DND-41 (cell line): Measurements from ENCODE around the gene SNTB2.
"Not testable (repeated sequence)": the region's sequence is repeated elsewhere in the genome, so short reads cannot be mapped to it uniquely, and the experiment has no call there.

ENCODE experiments used
- ATAC-seq: fragments of 200-7000 bp; cut with Tn5 transposase; 3 replicates; pipeline ENCODE4 v1.9.1; 2021; ENCODE audit warnings: low read depth; ENCODE audit not compliant: insufficient read depth
- DNase-seq: peaks from one replicate; pipeline ENCODE4 v3.0.0-alpha.2; 2020
- H2AFZ ChIP-seq: 2 replicates; pipeline ENCODE4 v1.6.0; 2012; ENCODE audit warnings: low read depth, low read length
- H3K27ac ChIP-seq: 2 replicates; pipeline ENCODE4 v1.5.1; 2012; ENCODE audit warnings: low read length, inconsistent platforms
- H3K27me3 ChIP-seq: fragments of 200-600 bp; sonication (generic); 2 replicates; pipeline ENCODE4 v1.6.0; 2012; ENCODE audit warnings: low read length, mild to moderate bottlenecking, inconsistent platforms; ENCODE audit not compliant: insufficient read depth, poor library complexity
- H3K36me3 ChIP-seq: 2 replicates; pipeline ENCODE4 v1.5.1; 2012; ENCODE audit warnings: low read length, inconsistent platforms; ENCODE audit not compliant: insufficient read depth
- H3K4me1 ChIP-seq: 2 replicates; pipeline ENCODE4 v1.5.1; 2012; ENCODE audit warnings: mild to moderate bottlenecking, low read length; ENCODE audit not compliant: insufficient read depth
- H3K4me2 ChIP-seq: 2 replicates; pipeline ENCODE4 v1.6.0; 2012; ENCODE audit warnings: mild to moderate bottlenecking, moderate library complexity, low read length, inconsistent platforms; ENCODE audit not compliant: insufficient read depth
- H3K4me3 ChIP-seq, 2 experiments: fragments of 200-600 bp in 1 of 2; shearing (Covaris generic) in 1 of 2; 2 replicates each; pipeline ENCODE4 v1.5.1; 2012 to 2016; ENCODE audit warnings: inconsistent platforms in 2 of 2, low read length in 2 of 2, mild to moderate bottlenecking in 2 of 2, low read depth in 1 of 2, moderate library complexity in 1 of 2
- H3K79me2 ChIP-seq: 2 replicates; pipeline ENCODE4 v1.6.0; 2012; ENCODE audit warnings: low read length, inconsistent platforms; ENCODE audit not compliant: insufficient read depth
- H3K9ac ChIP-seq: 2 replicates; pipeline ENCODE4 v1.6.0; 2012; ENCODE audit warnings: low read depth, mild to moderate bottlenecking, inconsistent platforms, low read length, moderate library complexity
- H3K9me3 ChIP-seq: 2 replicates; pipeline ENCODE4 v1.5.1; 2012; ENCODE audit warnings: low read length, moderate library complexity, mild to moderate bottlenecking, inconsistent platforms; ENCODE audit not compliant: insufficient read depth, severe bottlenecking
- H4K20me1 ChIP-seq: 2 replicates; pipeline ENCODE4 v1.6.0; 2012; ENCODE audit warnings: low read length; ENCODE audit not compliant: insufficient read depth
- CTCF ChIP-seq: IDR thresholded peaks from 2 replicates; pipeline ENCODE4 v1.5.1; 2012; ENCODE audit warnings: borderline replicate concordance, low read length, moderate library complexity, mild to moderate bottlenecking; ENCODE audit not compliant: poor library complexity, severe bottlenecking; ENCODE audit errors: extremely low read depth
- EZH2 ChIP-seq: IDR thresholded peaks from 3 replicates; pipeline ENCODE4 v1.6.1; 2012; ENCODE audit warnings: borderline replicate concordance, low read depth, mild to moderate bottlenecking, moderate library complexity, low read length, inconsistent platforms; ENCODE audit not compliant: severe bottlenecking

The SNTB2 gene

GRCh38 chr16:69293401-69293800 is 106.4 kb downstream of the SNTB2 start:
- Histone ChIP-seq H3K27me3 (no peaks in the 10 kb centered on the region), H3K79me2 (no peaks in the 10 kb centered on the region), H3K4me2 (no peak overlapping the region), H3K9me3 (no peaks in the 10 kb centered on the region), H3K27ac (no peak overlapping the region), H4K20me1 (no peaks in the 10 kb centered on the region), H2AFZ (no peak overlapping the region), H3K4me1 (no peaks in the 10 kb centered on the region), H3K9ac (no peak overlapping the region), H3K36me3 (peaks cover 3% of the 10 kb centered on the region; the same call in 1 of the 2 replicates), H3K4me3 (no peak overlapping the region)
- DNase-seq (no peak), ATAC-seq (no peak)
- TF ChIP-seq CTCF (no peak), EZH2 (no peak)

- Histone ChIP-seq H4K20me1 (no peaks in the 10 kb centered on the region), H3K4me1 (no peaks in the 10 kb centered on the region), H3K4me3 (no peak overlapping the region), H3K4me2 (no peak overlapping the region), H2AFZ (no peak overlapping the region), H3K27ac (no peak overlapping the region), H3K9ac (no peak overlapping the region), H3K27me3 (no peaks in the 10 kb centered on the region), H3K9me3 (no peaks in the 10 kb centered on the region), H3K36me3 (no peaks in the 10 kb centered on the region; the same call in 1 of the 2 replicates), H3K79me2 (no peaks in the 10 kb centered on the region)
- no peak for TF ChIP-seq CTCF
- no peak for TF ChIP-seq EZH2
- DNase-seq (no peak), ATAC-seq (no peak)
Observed at GRCh38 chr16:69294051-69294450, 107.1 kb downstream of the SNTB2 start.

- not testable (repeated sequence) for ATAC-seq, H3K27me3 ChIP-seq, H3K9ac ChIP-seq, H4K20me1 ChIP-seq, DNase-seq, H3K4me3 ChIP-seq, H3K9me3 ChIP-seq, H2AFZ ChIP-seq, H3K4me2 ChIP-seq, H3K4me1 ChIP-seq, H3K79me2 ChIP-seq, H3K27ac ChIP-seq
- H3K36me3 ChIP-seq: peaks cover 22% of the 10 kb centered on the region
Observed at GRCh38 chr16:69296771-69297170, 109.8 kb downstream of the SNTB2 start.

GRCh38 chr16:69298261-69298660 is 111.3 kb downstream of the SNTB2 start:
- H3K79me2 ChIP-seq: no peaks in the 10 kb centered on the region
- no peak overlapping the region for H3K27ac ChIP-seq
- ATAC-seq (no peak), DNase-seq (no peak)
- no peaks in the 10 kb centered on the region for H3K27me3 ChIP-seq
- TF ChIP-seq CTCF: no peak
- no peak for TF ChIP-seq EZH2
- no peak overlapping the region for H3K4me2 ChIP-seq
- peaks cover 26% of the 10 kb centered on the region for H3K36me3 ChIP-seq
- H3K9me3 ChIP-seq: no peaks in the 10 kb centered on the region
- H3K9ac ChIP-seq: no peak overlapping the region
- H2AFZ ChIP-seq: no peak overlapping the region
- H4K20me1 ChIP-seq: no peaks in the 10 kb centered on the region
- no peaks in the 10 kb centered on the region for H3K4me1 ChIP-seq
- H3K4me3 ChIP-seq: no peak overlapping the region
